ENCODE results near the gene CACNA1E. TPM values are rescaled to one million over a fixed set of nuclear protein-coding genes. Genes with fewer than 3 reads are reported as not detected.

CACNA1E gene
- total and polyA plus RNA-seq, 2 of the 13 experiments (the other 11 are each of a cell fraction or from before 2014, with no cell fraction given), result not detected

- TF ChIP-seq, protein P1, sequence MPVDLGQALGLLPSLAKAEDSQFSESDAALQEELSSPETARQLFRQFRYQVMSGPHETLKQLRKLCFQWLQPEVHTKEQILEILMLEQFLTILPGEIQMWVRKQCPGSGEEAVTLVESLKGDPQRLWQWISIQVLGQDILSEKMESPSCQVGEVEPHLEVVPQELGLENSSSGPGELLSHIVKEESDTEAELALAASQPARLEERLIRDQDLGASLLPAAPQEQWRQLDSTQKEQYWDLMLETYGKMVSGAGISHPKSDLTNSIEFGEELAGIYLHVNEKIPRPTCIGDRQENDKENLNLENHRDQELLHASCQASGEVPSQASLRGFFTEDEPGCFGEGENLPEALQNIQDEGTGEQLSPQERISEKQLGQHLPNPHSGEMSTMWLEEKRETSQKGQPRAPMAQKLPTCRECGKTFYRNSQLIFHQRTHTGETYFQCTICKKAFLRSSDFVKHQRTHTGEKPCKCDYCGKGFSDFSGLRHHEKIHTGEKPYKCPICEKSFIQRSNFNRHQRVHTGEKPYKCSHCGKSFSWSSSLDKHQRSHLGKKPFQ (CRISPR knock-in tag; IDR thresholded peaks at IDR 0.05; ENCODE audit: insufficient replicate concordance), result no peak
- TF ChIP-seq ZNF362 (CRISPR knock-in tag; IDR thresholded peaks at IDR 0.05; ENCODE audit: borderline replicate concordance) (no peak), SOX13 (IDR thresholded peaks at IDR 0.05) (no peak), SOX13 (CRISPR knock-in tag; conservative IDR thresholded peaks at IDR 0.05 in 1 of 2, IDR thresholded peaks at IDR 0.05 in 1 of 2) (no peak), ZNF574 (CRISPR knock-in tag; IDR thresholded peaks at IDR 0.05) (no peak)
Observed at GRCh38 chr1:181496759-181497158, 13.4 kb downstream of the CACNA1E start (continued).

DNA sequence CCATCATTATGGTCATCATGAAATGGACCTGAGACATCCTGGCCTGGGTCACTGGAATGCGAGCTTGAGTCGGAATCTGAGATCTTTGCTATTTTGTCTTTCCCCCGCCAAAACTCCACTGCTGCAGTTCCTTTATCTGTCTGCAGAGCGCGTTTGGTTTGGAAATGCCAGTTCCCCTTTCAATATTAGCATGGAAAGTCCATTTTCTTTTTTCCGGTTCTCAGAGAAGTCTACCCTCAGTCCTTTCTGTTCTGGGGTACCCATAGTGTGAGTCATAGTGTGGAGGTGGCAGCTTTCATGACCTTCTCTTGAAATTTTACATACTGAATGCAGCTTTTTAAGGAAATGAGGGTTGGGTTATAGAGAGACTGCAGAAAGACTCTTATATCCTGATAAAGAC is 14.6 kb downstream of the CACNA1E start:
- H3K4me1 ChIP-seq (ENCODE audit: insufficient read depth, low read length), result peaks cover 11% of the 10 kb centered on the region; the same call in 1 of the 2 replicates
- ChIA-PET POLR2A (no interaction called here), CTCF (ENCODE audit: low intra/inter-chr PET ratio, low total read pairs) (no interaction called here)
- intact Hi-C loops (cut with micrococcal nuclease; ENCODE audit: unreplicated experiment), result no loop called here
- no peak for FAIRE-seq
- no peaks in the 10 kb centered on the region for H4K20me1 ChIP-seq (ENCODE audit: insufficient read depth, low read length)
- in situ Hi-C loops (cut with HindIII; ENCODE audit: extremely low pct_ligation_motif_present, low pct_unique_long_range_greater_than_20kb), result no loop called here
- H3K9ac ChIP-seq (ENCODE audit: insufficient read depth, low read depth, low read length), result no peak overlapping the region
- no peaks in the 10 kb centered on the region for H3K36me3 ChIP-seq (replicated peaks in 1 of 2; ENCODE audit: control insufficient read depth in 1 of 2, insufficient read depth in 2 of 2, low read length in 2 of 2)
- no peak for DNase-seq (ENCODE audit: low spot score)
- H3K4me2 ChIP-seq (ENCODE audit: low read depth, low read length), result no peak overlapping the region
- no peaks in the 10 kb centered on the region for H3K27me3 ChIP-seq (ENCODE audit: control insufficient read depth in 1 of 2, insufficient read depth in 2 of 2, low read length in 2 of 2)
- no peak overlapping the region for H2AFZ ChIP-seq (ENCODE audit: low read length)
- WGBS (ENCODE audit: low lambda C conversion rate), result 42% methylated on average over 6 of the region's 6 CpGs
- no peak overlapping the region for H3K27ac ChIP-seq (ENCODE audit: extremely low read length, insufficient read depth, low read length)
- H3K4me3 ChIP-seq (replicated peaks in 1 of 3; ENCODE audit: insufficient read depth in 1 of 3, low read depth in 2 of 3, low read length in 3 of 3), result no peak overlapping the region
- no TSS peak for BruUV-seq (replicated peaks)
- no peak for ATAC-seq
- no peaks in the 10 kb centered on the region for H3K79me2 ChIP-seq (ENCODE audit: insufficient read depth, low read length)
- no peaks in the 10 kb centered on the region for H3K9me3 ChIP-seq (ENCODE audit: low read length)
- TF ChIP-seq ELF3 (CRISPR knock-in tag; IDR thresholded peaks at IDR 0.05) (no peak), THAP7 (CRISPR knock-in tag; IDR thresholded peaks at IDR 0.05) (no peak), RBAK (CRISPR knock-in tag; IDR thresholded peaks at IDR 0.05) (no peak), NBN (conservative IDR thresholded peaks at IDR 0.05) (no peak), PCBP1 (IDR thresholded peaks at IDR 0.05; ENCODE audit: borderline replicate concordance, low read depth, low read length) (no peak), ZBTB20 (CRISPR knock-in tag; IDR thresholded peaks at IDR 0.05; ENCODE audit: borderline replicate concordance, low read depth) (no peak)
- TF ChIP-seq, protein P2, sequence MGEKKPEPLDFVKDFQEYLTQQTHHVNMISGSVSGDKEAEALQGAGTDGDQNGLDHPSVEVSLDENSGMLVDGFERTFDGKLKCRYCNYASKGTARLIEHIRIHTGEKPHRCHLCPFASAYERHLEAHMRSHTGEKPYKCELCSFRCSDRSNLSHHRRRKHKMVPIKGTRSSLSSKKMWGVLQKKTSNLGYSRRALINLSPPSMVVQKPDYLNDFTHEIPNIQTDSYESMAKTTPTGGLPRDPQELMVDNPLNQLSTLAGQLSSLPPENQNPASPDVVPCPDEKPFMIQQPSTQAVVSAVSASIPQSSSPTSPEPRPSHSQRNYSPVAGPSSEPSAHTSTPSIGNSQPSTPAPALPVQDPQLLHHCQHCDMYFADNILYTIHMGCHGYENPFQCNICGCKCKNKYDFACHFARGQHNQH (CRISPR knock-in tag; IDR thresholded peaks at IDR 0.05), result no peak
- TF ChIP-seq, protein P3, sequence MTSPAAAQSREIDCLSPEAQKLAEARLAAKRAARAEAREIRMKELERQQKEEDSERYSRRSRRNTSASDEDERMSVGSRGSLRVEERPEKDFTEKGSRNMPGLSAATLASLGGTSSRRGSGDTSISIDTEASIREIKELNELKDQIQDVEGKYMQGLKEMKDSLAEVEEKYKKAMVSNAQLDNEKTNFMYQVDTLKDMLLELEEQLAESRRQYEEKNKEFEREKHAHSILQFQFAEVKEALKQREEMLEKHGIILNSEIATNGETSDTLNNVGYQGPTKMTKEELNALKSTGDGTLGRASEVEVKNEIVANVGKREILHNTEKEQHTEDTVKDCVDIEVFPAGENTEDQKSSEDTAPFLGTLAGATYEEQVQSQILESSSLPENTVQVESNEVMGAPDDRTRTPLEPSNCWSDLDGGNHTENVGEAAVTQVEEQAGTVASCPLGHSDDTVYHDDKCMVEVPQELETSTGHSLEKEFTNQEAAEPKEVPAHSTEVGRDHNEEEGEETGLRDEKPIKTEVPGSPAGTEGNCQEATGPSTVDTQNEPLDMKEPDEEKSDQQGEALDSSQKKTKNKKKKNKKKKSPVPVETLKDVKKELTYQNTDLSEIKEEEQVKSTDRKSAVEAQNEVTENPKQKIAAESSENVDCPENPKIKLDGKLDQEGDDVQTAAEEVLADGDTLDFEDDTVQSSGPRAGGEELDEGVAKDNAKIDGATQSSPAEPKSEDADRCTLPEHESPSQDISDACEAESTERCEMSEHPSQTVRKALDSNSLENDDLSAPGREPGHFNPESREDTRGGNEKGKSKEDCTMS (CRISPR knock-in tag; conservative IDR thresholded peaks at IDR 0.05), result no peak

Measured in HepG2 (cell line).